Stimulated activated CD4-positive, alpha-beta T cell treated with anti-CD3 and anti-CD28 coated beads, Interleukin-2, amount 100 ng/mL, for 24 hours (primary cell): Measurements from ENCODE around the gene KIF2C.
"Not testable (repeated sequence)": the region's sequence is repeated elsewhere in the genome, so short reads cannot be mapped to it uniquely, and the experiment has no call there.

ENCODE experiments used
- DNase-seq, 2 donors: peaks; one replicate each; pipeline ENCODE4 v3.0.0-alpha.2; 2020

Gene KIF2C

DNA sequence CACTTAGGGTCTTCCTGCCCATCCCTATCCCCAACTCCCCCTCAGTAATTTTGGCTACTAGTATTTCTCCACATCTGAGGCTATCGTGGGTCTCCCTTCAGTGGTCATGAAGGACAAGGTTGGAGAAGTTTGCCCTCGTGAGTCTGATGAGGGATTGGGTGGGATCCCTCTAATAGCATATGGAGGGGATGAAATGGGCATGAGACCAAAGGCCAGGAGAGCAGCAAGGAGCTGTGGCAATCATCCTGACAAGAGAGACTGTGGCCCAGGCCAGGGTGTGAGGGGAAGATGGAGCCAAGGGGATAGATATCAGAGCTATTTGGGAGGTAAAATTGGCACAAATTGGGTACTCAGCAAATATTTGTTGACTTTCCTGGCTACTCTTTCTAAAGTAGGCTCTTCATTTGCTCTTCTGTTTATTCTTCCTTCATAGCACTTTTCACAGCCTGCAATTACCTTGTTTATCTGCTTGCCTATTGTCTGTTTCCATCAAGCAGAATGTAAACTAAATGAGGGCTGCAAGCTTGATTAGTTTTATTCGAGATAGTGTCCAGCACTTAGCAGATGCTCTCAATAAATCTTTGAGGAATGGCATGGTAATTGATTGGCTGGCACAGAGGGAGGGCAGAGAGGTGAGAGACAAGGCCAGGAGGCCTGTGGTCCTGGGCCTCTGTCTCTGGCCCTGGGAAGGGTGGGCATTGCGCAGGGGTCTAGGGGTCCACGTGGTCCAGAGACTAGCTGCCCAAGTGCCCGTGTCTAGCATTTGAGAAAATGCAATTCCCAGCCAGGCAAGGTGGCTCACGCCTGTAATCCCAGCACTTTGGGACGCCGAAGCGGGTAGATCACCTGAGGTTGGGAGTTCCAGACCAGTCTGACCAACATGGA lies 59.1 kb downstream of the KIF2C start:
- no peak for DNase-seq

DNA sequence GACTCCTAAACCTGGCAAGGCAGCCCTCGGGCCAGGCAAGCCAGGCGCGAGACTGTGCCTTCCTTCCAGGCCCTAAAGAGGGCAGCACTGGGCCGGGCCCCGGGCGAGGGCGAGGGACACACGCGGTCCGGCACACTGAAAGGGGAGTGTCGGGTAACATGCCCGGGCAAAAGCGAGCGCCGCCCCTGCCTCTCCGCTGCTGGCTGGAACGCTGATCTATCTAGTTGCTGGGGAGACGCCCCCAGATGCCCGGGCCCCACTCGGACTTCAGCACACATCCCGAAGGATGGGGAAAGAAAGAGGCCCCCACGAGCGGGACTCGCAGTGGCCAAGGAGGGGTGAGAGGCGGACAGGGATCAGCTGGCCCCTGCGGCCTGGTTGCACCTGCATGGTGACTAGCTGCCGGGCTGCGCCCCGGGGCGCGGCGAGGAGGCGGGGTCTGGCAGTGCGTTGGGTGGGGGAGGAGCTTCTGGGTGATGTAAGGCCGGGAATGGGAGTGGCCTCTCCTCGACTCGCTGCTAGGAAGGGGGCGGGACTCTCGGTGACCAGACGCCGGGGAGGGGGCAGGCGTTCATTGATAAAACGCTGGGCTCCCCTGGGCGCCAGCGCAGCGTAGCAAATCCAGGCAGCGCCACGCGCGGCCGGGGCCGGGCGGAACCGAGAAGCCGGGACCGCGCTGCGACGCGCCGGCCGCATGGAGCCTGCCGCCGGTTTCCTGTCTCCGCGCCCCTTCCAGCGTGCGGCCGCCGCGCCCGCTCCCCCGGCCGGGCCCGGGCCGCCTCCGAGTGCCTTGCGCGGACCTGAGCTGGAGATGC lies 60.3 kb downstream of the KIF2C start, which contains the start of gene PLK3:
Gene PLK3 (plus strand): TSS at position 608 of the 815 bp plus-strand sequence. CDS start 87 bp downstream, at position 695.
- peak; percentile 98 to 99 for DNase-seq

DNA sequence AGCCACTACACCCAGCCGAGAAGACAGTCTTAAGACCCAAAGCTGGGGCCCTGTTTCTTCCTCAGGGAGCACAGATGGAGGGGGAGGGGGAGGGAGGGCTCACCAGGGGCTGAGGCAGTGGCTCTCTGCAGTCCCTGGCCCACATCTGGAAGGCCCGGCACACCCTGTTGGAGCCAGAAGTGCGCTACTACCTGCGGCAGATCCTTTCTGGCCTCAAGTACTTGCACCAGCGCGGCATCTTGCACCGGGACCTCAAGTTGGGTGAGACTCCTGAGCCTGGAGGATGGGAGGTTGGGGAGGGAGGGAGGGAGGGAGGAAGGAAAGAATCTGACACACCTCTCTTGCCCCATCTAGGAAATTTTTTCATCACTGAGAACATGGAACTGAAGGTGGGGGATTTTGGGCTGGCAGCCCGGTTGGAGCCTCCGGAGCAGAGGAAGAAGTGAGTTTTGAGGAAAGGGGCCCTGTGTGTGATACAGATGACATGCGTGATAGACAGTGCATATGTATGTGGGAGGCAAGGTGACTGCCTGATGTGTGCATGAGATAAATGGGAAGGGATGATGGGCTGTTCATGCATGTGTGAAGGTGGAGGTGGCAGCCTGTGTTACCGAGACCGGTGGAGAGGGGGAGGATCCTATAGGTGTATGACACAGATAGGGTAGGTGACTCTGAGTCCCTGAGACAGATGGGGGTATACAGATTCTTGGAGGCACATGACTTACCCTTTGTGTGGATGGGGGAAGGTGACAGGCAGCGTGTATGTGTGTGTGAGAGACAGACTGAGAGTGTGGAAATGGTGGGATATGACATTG lies 62.1 kb downstream of the KIF2C start:
- peak in 1 of 2 donors; percentile 66 for DNase-seq

DNA sequence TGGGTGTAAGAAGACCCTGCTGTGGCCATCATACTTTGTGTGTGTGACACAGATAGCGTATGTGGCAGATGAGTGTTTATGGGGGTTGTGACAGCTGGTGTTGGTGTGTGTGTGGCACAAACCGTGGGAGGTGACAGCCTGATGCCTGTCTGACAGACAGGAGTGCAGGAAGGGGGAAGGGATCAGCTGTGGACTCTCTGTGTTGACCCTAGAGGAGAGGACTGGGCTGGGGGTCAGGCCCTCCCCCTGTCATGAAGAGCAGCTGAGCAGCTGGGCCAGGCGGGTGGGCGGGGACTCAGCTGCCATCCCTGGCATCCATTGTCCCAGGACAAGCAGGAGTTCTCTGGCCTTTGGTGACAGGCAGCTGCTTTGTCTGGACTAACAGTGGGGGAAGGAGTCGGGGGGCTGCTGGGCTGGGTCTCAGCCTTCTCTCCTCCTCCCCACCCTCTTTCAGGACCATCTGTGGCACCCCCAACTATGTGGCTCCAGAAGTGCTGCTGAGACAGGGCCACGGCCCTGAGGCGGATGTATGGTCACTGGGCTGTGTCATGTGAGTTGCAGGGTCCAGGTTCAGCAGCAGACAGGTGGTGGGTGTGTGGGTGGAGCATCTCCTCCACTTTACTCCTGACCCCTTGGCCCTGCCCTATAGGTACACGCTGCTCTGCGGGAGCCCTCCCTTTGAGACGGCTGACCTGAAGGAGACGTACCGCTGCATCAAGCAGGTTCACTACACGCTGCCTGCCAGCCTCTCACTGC lies 62.8 kb downstream of the KIF2C start:
- DNase-seq = no peak

DNA sequence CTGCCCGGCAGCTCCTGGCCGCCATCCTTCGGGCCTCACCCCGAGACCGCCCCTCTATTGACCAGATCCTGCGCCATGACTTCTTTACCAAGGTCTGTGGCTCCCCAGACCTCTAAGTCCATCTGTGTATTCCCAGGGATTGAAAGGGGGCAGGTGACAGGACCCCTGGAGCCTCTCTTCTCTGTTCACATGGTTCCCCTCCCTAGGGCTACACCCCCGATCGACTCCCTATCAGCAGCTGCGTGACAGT lies 63.4 kb downstream of the KIF2C start:
- DNase-seq = no peak

DNA sequence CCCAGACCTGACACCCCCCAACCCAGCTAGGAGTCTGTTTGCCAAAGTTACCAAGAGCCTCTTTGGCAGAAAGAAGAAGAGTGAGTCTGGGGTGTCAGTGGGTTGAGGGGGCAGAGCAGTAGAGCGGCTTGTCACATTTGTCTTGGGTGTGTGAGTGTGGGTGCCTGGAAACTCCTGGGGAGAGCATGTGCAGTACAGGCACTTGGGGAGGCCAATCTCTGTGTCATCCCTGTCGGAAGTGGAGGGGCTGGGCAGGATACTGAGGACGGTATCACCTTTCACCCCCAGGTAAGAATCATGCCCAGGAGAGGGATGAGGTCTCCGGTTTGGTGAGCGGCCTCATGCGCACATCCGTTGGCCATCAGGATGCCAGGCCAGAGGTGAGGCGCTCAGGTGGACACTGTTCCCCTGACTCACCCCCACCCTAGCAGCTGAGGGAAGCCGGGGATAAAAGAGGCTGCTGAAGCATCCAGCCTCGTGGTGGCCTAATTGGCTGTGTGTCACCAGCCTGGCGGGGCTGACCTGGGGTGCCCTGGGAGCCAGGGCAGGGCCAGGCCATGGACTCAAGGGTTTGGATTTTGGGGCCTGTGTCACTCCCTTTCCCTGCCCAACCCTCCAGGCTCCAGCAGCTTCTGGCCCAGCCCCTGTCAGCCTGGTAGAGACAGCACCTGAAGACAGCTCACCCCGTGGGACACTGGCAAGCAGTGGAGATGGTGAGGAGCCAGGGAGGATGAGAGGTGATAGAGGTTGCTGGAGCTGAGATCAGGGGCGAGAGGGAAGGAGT lies 63.9 kb downstream of the KIF2C start:
- no peak for DNase-seq

DNA sequence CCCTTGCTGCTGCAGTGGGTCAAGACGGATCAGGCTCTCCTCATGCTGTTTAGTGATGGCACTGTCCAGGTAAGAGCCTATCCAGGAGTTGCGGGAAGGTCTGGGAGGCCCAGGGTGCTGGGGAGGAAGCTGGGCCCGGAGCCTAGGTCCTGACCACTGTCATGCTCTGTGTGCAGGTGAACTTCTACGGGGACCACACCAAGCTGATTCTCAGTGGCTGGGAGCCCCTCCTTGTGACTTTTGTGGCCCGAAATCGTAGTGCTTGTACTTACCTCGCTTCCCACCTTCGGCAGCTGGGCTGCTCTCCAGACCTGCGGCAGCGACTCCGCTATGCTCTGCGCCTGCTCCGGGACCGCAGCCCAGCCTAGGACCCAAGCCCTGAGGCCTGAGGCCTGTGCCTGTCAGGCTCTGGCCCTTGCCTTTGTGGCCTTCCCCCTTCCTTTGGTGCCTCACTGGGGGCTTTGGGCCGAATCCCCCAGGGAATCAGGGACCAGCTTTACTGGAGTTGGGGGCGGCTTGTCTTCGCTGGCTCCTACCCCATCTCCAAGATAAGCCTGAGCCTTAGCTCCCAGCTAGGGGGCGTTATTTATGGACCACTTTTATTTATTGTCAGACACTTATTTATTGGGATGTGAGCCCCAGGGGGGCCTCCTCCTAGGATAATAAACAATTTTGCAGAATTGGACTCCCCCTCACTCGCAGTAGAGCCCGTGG lies 65.8 kb downstream of the KIF2C start:
- DNase-seq = peak in 1 of 2 donors; percentile 10

DNA sequence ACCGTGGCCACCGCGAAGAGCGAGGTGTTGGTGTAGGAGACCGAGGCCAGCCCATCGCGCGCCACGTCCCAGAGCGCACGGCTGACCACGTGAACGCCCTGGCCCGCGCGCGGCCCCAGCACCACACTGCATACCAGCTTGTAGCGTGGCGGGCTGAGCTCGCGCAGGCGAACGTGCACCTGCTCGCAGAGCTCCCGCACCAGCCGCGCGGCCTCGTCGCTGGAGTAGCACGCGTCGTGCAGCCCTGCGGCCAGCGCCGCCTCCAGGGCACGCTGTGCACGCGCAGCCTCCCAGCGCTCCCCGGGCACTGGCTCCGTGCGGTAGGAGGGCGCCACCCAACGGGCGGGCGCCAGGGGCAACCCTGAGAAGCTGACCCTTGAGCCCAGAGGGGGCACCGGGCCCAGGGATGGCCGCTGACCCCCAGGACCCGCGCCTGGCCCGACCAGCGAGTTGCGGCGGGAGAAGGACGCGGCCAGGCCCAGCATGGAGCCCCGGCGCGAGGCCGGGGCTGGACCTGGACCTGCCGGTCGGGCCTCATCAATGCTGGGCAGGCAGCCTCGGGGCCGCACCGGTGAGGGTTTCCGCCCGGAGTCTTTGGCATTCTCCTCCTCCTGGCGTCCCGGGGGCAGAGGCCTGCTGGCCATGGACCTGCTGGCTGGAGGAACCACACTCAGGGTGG lies 66.5 kb downstream of the KIF2C start:
- no peak for DNase-seq

DNA sequence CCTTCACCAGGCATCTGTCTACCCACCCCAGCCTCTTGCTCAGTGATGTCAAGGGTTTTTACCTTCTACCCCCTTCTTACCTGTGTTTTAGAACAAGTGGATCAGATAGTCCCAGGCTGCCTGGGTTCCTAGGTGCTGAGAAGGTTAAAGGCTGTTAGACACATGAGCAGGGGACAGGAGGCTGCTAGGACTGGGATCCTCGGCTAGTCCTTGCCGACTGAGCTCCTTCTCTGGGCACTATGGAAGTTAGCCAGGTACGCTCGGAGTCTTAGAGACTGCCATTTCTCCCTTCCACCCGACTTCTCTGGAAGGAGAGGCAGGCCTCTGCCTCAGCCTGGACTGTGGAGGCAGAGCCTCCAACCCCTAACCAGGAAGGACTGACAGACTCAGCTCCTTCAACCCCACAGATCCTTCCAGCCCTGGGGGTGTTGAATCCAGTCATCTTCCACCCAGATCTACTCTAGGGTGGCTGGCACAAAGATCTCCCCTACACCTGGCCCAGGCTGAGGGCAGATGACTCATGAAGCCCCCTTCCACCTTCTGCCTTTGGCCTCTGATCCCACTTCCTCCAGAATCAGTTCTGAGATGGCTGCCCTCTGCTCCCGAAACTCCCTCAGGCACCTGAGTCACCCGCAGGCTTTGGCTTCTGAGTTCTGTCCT lies 67.2 kb downstream of the KIF2C start, which contains the start of gene DYNLT4:
Gene DYNLT4 (minus strand): TSS at position 648 of the 660 bp plus-strand sequence. CDS start 683 bp downstream, outside the sequence.
- no peak for DNase-seq

DNA sequence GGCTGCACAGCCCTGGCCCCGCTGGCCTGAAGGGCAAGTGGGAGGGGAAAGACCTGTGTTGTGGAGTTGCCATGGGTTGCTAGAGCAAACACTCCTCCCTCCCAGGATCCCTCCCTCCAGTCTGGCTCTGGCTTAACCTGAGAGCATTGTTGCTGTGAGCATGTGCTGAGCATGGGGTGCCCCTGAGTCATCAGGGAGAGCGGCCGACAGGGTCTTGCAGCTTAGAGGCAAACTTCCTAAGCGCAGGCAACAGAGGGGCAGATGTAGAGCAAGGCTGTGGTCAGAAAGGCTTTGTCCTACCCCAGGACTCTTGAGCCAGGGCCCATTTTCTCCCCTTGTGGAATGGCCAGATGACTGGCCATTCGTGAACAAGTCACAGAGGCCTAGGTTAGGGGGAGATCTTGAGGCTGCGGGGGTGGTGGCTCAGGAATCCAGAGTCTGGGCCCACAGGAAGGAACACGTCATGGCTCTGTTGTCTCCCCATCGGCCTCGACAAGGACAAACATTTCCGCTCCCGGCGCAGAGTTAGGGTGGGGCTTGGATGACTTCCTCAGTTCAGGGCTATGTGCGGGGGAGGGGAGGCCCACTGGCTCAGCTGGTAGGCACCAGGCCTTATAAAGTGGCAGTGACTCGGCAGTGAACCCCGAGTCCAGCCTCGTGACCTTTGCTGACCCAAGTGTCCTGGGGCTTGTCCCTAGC lies 67.9 kb downstream of the KIF2C start:
- DNase-seq = peak; percentile 87 to 92

DNA sequence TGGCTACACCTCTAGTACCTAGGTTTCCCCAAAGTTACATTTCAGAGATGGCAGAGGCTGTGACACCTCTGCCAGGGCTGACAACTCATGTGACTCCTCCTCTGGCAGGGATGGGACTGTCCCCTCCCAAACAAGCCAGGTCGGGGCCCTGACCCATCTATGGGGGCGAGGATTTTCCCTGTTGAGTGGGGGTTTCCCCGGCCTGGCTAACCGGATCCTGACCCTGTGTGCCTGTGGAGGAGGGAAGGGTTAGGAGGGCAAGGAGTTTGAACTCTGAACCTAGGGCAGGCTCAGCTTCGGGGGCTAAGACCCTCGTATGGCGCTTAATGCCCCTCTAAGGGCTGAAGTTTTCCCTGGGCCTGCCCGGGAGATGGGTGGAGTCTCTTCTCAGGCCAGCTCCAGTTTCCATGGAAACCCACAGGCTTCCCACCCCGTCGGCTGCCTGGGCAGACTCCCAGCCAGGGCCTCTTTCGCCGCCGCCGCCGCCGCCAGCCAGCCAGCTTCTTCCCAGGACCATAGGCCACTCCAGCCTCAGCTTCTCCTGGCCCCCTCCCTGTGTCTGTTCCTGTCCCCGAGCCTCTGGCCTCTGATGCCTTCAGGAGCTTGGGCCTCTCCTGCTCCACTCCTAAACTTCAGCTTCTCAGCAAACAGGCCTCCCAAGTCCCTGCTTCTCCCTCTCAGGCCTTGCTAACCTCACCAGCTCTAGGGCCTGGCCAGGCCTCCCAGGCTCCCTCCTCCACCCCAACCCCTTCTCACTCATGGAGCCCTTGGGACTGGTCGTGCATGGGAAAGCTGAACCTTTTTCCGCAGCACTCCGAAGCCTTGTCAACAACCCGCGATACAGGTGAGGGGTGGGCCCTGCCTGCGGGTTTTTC lies 68.7 kb downstream of the KIF2C start, which contains the start of gene BTBD19:
Gene BTBD19 (plus strand): TSS at position 461 of the 875 bp plus-strand sequence. CDS start 298 bp downstream, at position 759.
- peak; percentile 82 to 85 for DNase-seq

DNA sequence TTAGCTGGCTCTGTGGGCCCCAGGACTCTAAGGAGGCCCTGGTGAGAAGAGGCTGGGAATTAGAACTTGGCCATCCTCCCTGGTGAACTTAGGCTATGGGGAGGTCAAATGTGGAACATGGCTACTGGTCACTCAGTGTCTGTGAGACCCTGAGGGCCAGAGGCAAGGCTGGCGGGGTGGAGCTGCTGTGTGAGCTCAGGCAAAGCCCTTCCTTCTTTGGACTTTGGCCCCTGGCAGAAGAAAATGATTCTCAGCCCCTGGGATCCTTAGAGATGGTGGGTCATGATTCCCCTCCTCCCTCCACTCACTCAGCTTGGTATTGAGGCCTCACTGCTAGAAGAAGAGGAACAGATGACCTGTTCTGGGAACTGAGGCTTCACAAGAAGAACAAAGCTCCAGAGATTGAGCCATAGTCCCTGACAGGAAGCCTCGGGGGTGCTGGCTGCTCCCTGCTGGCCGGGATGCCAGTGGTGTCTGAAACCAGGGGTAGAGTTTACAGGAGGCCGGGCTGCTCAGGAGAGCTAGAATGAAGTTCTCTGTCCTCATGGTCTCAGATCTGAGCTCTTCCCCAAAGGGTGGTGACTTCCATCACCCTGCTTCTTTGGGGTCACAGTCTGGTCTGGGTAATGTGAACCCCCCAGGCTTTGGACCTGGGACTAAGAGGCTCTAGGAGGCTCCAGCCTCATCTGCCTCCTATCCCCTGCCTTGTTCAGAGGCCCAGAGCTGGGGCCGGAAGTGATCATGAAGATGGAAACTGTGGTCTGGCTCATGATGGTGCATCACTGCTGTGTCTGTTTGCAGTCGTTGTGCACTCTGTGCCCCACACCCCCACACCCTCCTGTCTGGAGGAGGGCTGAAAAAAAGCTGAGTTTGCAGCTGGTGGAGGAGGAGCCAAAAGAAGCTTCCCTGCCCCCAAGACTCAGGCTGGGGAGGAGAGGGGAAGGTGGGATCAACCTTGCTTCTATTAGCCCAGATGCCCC lies 69.6 kb downstream of the KIF2C start:
- DNase-seq = peak; percentile 86 to 89

DNA sequence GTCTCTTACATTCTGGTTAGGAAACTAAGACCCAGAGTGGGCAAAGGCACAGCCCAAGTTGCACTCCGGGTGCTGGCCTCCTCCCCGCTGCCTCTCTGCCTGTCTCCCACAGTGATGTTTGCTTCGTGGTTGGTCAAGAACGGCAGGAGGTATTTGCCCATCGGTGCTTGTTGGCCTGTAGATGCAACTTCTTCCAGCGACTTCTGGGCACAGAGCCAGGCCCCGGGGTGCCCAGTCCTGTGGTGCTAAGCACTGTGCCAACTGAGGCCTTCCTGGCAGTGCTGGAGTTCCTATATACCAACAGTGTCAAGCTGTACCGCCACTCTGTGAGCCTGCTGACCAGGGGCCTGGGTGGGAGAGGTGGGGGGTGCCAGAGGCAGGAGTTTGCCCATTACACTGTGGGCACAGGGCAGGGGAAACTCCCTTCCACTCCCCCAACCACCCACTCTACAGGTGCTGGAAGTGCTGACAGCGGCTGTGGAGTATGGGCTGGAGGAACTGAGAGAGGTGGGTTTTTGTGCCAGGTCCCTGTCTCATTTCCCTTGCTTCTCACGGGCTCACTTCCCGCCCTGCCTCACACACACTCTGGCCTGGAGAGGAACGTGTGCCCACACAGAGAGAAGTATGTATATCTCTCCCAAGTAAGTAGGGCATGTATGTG lies 70.6 kb downstream of the KIF2C start:
- DNase-seq = peak; percentile 52 to 57

DNA sequence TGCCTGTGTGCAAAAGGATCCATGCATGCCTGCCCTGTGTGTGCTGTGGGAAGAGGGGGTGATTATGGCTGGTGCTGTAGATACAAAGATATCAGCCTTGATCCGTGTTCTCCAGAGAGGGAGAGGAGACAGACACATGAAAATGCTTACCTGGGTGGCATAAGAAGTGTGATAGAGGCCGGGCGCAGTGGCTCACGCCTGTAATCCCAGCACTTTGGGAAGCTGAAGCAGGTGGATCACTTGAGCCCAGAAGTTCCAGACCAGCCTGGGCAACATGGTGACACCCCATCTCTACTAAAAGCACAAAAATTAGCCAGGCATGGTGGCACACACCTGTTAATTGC lies 71.1 kb downstream of the KIF2C start:
- not testable (repeated sequence) for DNase-seq

DNA sequence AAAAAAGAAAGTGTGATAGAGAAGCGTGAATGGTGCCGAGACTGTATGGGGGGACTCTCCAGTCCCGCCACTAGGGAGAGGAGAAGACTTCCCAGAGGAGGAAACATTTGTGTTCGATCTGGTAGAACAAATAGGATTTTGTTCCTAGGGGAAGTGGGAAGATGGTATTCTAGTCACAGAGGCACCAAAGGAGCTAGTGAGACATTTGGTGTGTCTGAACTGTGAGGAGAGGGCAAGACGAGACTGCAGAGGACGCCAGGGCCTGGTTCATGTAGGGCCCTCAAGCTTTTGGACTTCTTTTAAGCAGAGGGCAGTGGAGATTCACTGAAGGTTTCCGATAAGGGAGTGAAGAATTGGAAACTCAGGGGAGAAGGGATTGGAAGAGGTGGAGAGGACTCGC lies 71.6 kb downstream of the KIF2C start:
- no peak for DNase-seq
